ENCODE data around the gene DYNC2I2. TPM values are rescaled to one million over a fixed set of nuclear protein-coding genes. Genes with fewer than 3 reads are reported as not detected.

DYNC2I2 gene
- total RNA-seq, 4 donors from 2014 or later = 43.5 to 52.4 (median 45.8) TPM

- H3K4me3 ChIP-seq = peak overlapping the region; percentile 71
- H3K9me3 ChIP-seq = no peaks in the 10 kb centered on the region
- TF ChIP-seq POLR2AphosphoS5 (IDR thresholded peaks at IDR 0.05) (no peak), POLR2A (IDR thresholded peaks at IDR 0.05) (no peak), CTCF (IDR thresholded peaks at IDR 0.05) (no peak), EP300 (IDR thresholded peaks at IDR 0.05) (no peak)
- WGBS = no CpG with 5 or more reads among the region's 80 CpGs
- H3K27me3 ChIP-seq = no peaks in the 10 kb centered on the region
- peak overlapping the region; percentile 95 for H3K27ac ChIP-seq
- peaks cover 26% of the 10 kb centered on the region for H3K36me3 ChIP-seq
- peaks cover 46% of the 10 kb centered on the region for H3K4me1 ChIP-seq
- DNase-seq (ENCODE audit: low spot score in 2 of 2) = peak in 1 of 2 donors; percentile 81
Measured at GRCh38 chr9:128689293-128689774, 32.7 kb upstream of the DYNC2I2 start.

DNA sequence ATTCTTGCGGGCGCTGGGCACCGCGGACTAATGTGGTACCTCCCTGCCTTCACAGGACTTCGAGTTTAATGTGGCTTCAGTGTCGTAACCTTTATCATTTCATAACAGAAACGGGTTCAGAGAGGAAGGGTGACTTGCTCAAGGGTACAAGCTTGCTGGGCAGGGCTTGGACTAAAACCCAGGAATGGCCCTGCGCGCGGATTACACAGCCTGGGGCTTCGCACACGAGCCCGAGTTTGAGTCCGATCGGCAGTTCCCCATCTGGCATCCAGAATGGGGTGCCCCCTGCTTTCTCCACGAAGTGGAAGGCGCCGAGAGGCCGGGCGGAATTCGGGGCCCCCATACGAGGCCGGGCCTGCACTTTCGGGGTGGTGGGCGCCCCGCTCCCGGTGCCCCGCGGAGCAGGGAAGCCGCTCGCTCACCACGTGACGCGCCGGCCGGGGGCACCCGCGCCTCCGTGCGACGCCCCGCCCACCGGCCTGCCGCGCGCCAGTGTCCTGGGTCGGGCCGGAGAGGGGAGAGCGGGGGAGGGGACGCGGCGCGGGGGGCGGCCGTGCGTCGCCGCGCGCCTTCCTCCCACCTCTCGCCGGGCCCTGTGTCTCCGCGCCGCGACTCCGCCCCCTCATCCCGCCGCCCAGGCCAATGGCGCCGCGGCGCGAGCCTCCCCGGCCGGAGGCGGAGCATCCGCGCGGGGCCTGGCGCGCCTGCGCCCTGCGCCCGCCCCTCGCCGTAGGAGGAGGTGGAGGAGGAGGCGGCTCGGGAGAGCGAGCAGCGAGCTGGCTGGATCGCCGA is 32.0 kb upstream of the DYNC2I2 start, which contains the start of gene SET:
SET (plus strand) TSS at position 722 of the 792 bp plus-strand sequence. CDS start 361 bp downstream, outside the sequence.
- Histone ChIP-seq H3K27ac (peak within 1 kb of the TSS; percentile 95), H3K36me3 (peaks cover 20% of the 10 kb centered on the region), H3K27me3 (no peaks in the 10 kb centered on the region), H3K9me3 (no peaks in the 10 kb centered on the region), H3K4me1 (peaks cover 51% of the 10 kb centered on the region), H3K4me3 (peak within 1 kb of the TSS; percentile 71)
- DNase-seq (ENCODE audit: low spot score in 2 of 2) = peak; percentile 94 to 95
- TF ChIP-seq EP300 (IDR thresholded peaks at IDR 0.05) = no peak
- TF ChIP-seq CTCF (IDR thresholded peaks at IDR 0.05) = no peak
- peak; percentile 86 for TF ChIP-seq POLR2A (IDR thresholded peaks at IDR 0.05)
- peak in 1 of 3 donors; percentile 21 for TF ChIP-seq POLR2AphosphoS5 (IDR thresholded peaks at IDR 0.05)
- 7% methylated on average over 9 of the region's 93 CpGs for WGBS

DNA sequence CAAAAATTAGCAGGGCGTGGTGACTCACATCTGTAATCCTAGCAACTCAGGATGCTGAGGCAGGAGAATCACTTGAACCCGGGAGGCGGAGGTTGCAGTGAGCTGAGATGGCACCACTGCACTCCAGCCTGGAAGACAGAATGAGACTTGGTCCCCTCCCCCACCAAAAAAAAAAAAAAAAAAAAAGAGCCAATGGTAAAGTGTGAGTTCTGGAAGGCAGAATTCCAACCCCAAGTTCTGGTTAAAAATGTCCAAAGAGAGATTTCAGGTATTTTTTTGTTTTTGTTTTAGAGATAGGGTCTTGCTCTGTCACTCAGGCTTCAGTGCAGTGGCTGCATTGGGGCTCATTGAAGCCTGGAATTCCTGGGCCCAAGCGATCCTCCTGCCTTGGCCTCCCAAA is 30.8 kb upstream of the DYNC2I2 start:
- no peak for DNase-seq (ENCODE audit: low spot score in 2 of 2)
- H3K27ac ChIP-seq = no peak overlapping the region
- H3K4me1 ChIP-seq = peaks cover 58% of the 10 kb centered on the region
- WGBS = 96% methylated on average over 4 of the region's 4 CpGs
- no peaks in the 10 kb centered on the region for H3K9me3 ChIP-seq
- no peak for TF ChIP-seq CTCF (IDR thresholded peaks at IDR 0.05)
- no peak for TF ChIP-seq POLR2AphosphoS5 (IDR thresholded peaks at IDR 0.05)
- no peak for TF ChIP-seq POLR2A (IDR thresholded peaks at IDR 0.05)
- no peak for TF ChIP-seq EP300 (IDR thresholded peaks at IDR 0.05)
- H3K27me3 ChIP-seq = no peaks in the 10 kb centered on the region
- H3K36me3 ChIP-seq = peaks cover 7% of the 10 kb centered on the region
- no peak overlapping the region for H3K4me3 ChIP-seq

- no peaks in the 10 kb centered on the region for H3K27me3 ChIP-seq
- DNase-seq (ENCODE audit: low spot score in 2 of 2) = no peak
- no peak overlapping the region for H3K4me3 ChIP-seq
- peaks cover 50% of the 10 kb centered on the region for H3K4me1 ChIP-seq
- no peaks in the 10 kb centered on the region for H3K9me3 ChIP-seq
- H3K36me3 ChIP-seq = no peaks in the 10 kb centered on the region
- TF ChIP-seq CTCF (IDR thresholded peaks at IDR 0.05) (no peak), POLR2AphosphoS5 (IDR thresholded peaks at IDR 0.05) (no peak), POLR2A (IDR thresholded peaks at IDR 0.05) (no peak), EP300 (IDR thresholded peaks at IDR 0.05) (no peak)
- WGBS = 75% methylated on average over 17 of the region's 17 CpGs
- peak overlapping the region; percentile 94 for H3K27ac ChIP-seq
Measured at GRCh38 chr9:128685636-128686489, 29.2 kb upstream of the DYNC2I2 start.

Measured in suprapubic skin (tissue), 4 donors.